GM21381 (cell line): ENCODE data around the gene NCK2.

Experiments
- ATAC-seq: cut with Tn5 transposase; IDR thresholded peaks from one replicate; pipeline ENCODE4 v1.9.1; 2021; ENCODE audit warnings: mild to moderate bottlenecking, moderate library complexity; ENCODE audit not compliant: unreplicated experiment

The NCK2 gene

GRCh38 chr2:105808423-105809096 is 63.8 kb downstream of the NCK2 start:
- no peak for ATAC-seq

DNA sequence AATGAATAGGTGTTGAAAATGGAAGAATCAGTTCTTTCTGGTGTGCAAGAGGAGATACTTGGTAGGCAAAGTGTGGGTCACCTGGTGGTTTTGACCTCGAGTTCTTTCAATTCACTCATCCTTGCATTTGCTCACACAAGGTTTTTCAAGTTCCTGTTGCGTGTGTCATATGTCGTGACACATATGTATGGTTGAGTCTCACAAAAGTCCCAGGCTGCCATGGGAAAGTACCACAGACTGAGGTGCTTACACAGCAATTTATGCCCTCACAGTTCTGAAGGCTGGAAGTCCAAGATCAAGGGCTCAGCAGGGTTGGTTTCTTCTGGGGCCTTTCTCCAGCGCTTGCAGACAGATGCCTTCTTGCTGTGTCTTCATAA is 64.4 kb downstream of the NCK2 start:
- no peak for ATAC-seq

- ATAC-seq = no peak
Observed at GRCh38 chr2:105809723-105810122, 65.0 kb downstream of the NCK2 start.

GRCh38 chr2:105812180-105813044 is 67.7 kb downstream of the NCK2 start:
- no peak for ATAC-seq

- ATAC-seq = no peak
Observed at GRCh38 chr2:105813045-105813315, 68.3 kb downstream of the NCK2 start.

GRCh38 chr2:105813405-105813804 is 68.7 kb downstream of the NCK2 start:
- ATAC-seq = no peak

DNA sequence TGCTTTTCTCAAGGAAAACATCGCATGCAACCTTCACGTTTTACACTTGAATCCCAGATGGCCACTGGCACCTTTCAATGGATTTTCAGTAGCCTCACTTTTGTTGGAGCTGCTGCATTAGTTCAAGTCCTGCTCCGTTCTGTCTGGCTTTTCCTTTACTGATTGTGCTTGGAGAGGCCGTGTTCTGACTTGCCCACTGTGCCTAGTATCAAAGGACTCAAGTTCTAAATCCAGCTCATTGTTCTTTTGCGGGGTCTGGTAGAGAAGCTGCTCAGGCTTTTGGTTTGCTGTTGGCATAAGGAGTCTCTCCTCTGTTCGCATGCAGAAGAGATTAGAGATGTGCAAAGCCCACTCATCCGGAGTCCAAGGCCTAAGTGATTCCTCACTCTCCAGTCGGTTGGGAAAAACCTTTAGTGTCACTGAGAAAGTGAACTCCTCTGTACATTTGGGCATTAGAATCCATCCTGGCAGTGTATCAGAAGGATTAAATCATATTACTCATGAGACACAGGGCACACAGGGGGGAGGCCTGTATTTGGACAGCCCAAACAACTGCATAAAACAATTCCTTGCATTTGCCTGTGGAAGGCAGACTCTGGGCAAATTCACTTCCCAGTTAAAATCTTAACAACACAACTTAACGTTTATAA is 69.7 kb downstream of the NCK2 start:
- ATAC-seq = no peak

DNA sequence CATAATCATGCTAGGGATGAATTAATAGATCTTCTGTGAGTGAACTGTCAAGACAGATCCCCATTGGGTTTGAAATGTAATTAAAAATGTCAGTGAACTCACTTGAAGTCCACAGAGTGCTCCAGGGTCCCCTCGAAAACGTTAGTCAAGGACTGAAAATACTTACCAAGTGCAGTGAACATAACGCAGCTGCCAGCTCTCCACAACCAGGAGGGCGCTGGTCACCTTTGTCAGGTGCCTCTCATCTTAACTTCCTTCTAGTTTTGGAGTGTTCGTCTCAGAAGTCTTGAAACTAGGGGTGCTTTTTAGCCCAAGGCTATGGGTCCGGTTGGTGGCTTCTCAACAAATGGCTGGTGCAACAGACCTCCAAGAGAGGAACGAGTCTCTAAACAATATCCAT is 70.7 kb downstream of the NCK2 start:
- ATAC-seq = no peak

GRCh38 chr2:105820151-105820550 is 75.4 kb downstream of the NCK2 start:
- no peak for ATAC-seq

- ATAC-seq = no peak
Observed at GRCh38 chr2:105820691-105821090, 76.0 kb downstream of the NCK2 start.

DNA sequence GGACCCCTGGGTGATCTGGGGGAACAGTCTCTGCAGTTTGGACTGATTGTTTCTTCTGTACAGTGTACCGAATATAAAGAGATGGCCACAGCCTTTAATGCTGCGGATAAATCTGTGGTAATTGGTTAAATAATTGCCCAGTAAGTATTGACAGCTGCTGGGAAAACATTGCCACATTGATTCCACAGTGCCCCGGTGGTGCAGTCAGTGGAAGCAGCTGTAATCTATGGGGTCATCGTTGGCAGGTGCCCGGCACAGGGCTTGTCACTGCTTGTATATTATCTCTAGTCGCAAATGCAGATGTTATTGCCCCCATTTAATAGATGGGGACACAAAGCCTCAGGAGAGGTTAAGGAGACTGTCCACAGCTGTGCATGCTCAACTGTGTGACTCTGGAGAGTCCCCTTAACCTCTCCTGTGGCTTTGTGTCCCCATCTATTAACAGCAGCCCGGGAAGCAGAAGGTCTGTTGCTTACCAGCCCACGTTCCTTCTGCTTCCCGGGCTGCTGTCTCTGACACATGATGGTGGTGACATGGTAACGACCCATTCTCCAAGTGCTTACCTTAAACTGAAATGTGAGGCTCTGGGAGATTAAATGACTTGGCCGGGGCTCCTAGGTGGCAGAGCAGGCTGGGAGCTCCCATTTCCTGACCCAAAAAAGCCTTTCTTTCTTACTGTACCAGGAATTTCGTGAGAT is 76.9 kb downstream of the NCK2 start:
- no peak for ATAC-seq

DNA sequence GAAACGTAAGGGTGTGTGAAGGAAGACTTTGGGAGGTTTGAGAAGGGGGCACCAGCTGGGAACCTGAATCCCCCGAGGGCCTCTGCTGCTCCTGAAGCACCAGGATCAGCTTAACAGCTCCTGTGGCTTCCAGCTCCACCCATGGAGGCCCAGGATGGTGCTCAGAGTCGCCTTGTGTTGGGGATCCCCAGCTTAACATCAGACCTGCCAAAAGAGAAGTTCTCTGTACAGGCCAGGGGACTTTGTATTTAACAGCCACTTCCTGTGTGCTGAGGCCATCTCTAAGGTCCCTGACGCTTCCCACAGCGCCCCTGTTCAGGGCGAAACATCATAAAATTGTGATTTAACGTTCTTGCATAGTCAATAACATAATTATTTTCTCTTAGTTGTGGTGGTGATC is 77.5 kb downstream of the NCK2 start:
- peak; percentile 77 for ATAC-seq

- no peak for ATAC-seq
Observed at GRCh38 chr2:105824446-105824845, 79.7 kb downstream of the NCK2 start.

DNA sequence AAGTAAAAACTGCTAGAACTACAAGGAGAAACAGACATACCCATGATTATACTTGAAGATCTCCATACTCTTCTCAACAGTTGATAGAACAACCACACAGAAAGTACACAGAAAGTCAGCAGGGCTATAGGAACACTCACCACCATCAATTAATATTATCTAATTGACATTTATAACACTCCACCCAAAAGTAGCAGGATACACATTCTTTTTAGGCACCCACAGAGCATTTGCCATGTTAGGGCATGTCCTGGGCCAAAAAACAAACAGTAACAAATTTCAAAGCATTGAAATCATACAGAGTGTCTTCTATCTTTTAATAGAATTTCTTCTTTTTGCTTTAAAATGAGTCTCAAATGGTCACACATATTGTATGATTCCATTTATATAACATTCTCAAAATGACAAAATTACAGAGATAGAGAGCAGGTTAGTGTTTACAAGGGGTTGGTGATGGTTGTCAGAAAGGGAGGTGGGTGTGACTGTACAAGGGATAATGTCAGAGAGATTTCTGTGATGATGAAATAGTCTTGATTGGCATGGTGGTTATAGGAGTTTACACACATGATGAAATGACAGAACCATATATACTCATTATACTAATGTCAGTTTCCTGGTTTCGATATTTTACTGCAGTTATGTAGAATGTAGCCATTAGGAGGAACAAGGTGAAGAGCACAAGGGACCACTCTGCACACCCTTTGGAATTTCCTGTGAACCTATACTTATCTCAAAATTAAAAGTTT is 82.8 kb downstream of the NCK2 start:
- ATAC-seq = no peak

GRCh38 chr2:105828558-105828957 is 83.8 kb downstream of the NCK2 start:
- ATAC-seq = no peak

DNA sequence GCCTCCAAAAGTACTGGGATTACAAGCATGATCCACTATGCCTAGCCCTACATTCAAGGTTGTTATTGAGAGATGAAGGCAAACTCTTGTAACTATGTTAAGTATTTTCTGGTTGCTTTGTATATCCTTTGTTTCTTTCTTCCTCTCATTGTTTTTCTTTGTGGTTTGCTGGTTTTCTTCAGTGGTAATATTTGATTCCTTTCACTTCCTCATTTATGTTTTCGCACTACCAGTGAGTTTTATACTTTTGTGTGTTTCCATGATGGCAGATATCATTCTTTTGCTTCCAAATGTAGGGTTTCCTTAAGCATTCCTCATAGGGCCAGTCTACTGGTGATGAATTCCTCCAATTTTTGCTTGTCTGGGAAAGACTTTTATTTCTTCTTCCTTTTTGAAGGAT is 90.2 kb downstream of the NCK2 start:
- ATAC-seq = peak; percentile 83

DNA sequence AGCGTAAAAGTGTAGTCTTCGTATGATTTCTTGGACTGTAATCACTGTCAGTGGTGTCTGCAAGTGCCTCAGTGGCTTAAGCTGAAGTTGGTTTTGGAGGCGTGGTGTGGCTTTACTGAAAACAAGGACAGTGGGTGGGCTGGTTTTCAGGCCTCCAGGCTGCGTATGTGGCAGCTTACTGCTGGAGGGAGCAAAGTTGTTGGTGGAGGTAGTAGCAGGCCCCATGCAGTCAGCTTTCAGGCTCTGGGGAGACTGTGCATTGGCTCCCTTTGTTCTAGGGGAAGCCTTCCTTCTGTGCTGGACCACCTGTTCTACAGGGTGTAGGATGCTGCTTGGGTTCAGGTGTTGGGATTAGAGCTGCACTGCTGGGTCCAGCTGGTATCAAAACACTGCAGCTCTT is 91.6 kb downstream of the NCK2 start:
- no peak for ATAC-seq

- ATAC-seq = no peak
Observed at GRCh38 chr2:105836840-105837692, 92.4 kb downstream of the NCK2 start.

- no peak for ATAC-seq
Observed at GRCh38 chr2:105839793-105840192, 95.1 kb downstream of the NCK2 start.

GRCh38 chr2:105840933-105841332 is 96.2 kb downstream of the NCK2 start:
- ATAC-seq = no peak
